Adrenal gland (tissue), 5 donors: ENCODE data around the gene AFAP1.

Source experiments
- POLR2A ChIP-seq, 2 donors: fragments of 450-650 bp; IDR thresholded peaks; one replicate each; pipeline ENCODE4 v1.6.1; 2017; ENCODE audit warnings: antibody characterized with exemption in 2 of 2, mild to moderate bottlenecking in 2 of 2, moderate library complexity in 1 of 2
- TF ChIP-seq, protein P1 (sequence below), 6 experiments: fragments of 450-650 bp in 4 of 6; fragments of 200-600 bp in 2 of 6; sonication (generic) in 1 of 6; IDR thresholded peaks; 1 replicate in 5 of 6; 2 replicates in 1 of 6; pipeline versions ENCODE4 v1.5.1 to v1.8.0; 2016 to 2021; ENCODE audit warnings: antibody characterized with exemption in 6 of 6, mild to moderate bottlenecking in 2 of 6, moderate library complexity in 1 of 6
- donor health status: DM: no; HTN: no; CAD: no.

DNA sequence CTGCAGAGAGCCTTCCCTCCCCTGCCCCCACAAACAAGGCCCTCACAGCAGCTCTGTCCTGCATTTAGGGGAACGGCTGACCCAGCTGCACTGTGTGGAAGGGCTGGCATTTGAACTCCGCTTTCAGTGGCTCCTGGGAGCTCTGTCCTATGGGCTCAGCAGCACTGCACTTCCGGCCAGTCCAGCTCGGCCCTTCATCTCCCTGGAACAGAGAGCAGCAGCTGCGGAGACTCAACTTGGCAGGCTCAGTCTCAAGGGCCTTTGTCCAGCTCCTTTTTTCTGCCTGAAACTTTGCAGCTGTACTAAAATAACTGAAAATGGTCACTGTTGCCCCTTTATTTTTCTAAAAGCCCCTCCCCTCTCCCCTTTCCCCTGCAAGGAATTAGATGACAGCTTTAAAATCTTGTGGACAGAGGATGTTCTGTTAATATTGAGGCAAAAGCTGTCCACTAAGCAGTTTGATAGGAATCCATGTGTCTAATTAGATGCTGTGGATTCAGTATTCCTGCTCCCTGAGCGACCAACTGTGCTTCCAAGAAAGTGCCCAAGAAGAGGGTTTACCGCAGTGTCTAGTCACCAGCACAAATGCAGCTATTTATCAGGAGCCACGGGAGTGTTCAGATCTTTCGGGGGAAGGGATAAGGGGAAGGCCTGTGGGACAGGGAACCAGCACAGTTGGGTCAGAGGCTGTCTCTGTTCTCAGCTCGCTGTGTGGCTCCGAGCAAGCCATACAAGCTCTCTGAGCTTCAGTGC, 133.1 kb downstream of the AFAP1 start:
- TF ChIP-seq, protein P1, sequence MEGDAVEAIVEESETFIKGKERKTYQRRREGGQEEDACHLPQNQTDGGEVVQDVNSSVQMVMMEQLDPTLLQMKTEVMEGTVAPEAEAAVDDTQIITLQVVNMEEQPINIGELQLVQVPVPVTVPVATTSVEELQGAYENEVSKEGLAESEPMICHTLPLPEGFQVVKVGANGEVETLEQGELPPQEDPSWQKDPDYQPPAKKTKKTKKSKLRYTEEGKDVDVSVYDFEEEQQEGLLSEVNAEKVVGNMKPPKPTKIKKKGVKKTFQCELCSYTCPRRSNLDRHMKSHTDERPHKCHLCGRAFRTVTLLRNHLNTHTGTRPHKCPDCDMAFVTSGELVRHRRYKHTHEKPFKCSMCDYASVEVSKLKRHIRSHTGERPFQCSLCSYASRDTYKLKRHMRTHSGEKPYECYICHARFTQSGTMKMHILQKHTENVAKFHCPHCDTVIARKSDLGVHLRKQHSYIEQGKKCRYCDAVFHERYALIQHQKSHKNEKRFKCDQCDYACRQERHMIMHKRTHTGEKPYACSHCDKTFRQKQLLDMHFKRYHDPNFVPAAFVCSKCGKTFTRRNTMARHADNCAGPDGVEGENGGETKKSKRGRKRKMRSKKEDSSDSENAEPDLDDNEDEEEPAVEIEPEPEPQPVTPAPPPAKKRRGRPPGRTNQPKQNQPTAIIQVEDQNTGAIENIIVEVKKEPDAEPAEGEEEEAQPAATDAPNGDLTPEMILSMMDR (IDR thresholded peaks at IDR 0.05): no peak
- no peak for TF ChIP-seq POLR2A (IDR thresholded peaks at IDR 0.05)
